Glutamatergic neuron (in vitro differentiated cells): Measurements from ENCODE around the gene ASB2. TPM values are rescaled to one million over a fixed set of nuclear protein-coding genes. Genes with fewer than 3 reads are reported as not detected.

Experiments used
- DNase-seq: peaks from one replicate; pipeline ENCODE4 v3.0.0; 2022
- H3K27ac Mint-ChIP-seq: one replicate; pipeline ENCODE4 v1.8.0; 2020; ENCODE audit warnings: mild to moderate bottlenecking, mixed read lengths, inconsistent platforms; ENCODE audit not compliant: unreplicated experiment
- H3K27me3 Mint-ChIP-seq: one replicate; pipeline ENCODE4 v1.8.0; 2020; ENCODE audit warnings: mild to moderate bottlenecking, moderate library complexity, mixed read lengths, inconsistent platforms; ENCODE audit not compliant: unreplicated experiment
- H3K36me3 Mint-ChIP-seq: one replicate; pipeline ENCODE4 v1.8.0; 2020; ENCODE audit warnings: mild to moderate bottlenecking, mixed read lengths, inconsistent platforms; ENCODE audit not compliant: unreplicated experiment
- H3K4me1 Mint-ChIP-seq: one replicate; pipeline ENCODE4 v1.8.0; 2020; ENCODE audit warnings: mild to moderate bottlenecking, low read depth, mixed read lengths, inconsistent platforms; ENCODE audit not compliant: unreplicated experiment
- H3K4me3 Mint-ChIP-seq: one replicate; pipeline ENCODE4 v1.8.0; 2020; ENCODE audit warnings: mild to moderate bottlenecking, mixed read lengths, inconsistent platforms; ENCODE audit not compliant: unreplicated experiment
- H3K9me3 Mint-ChIP-seq: one replicate; pipeline ENCODE4 v1.8.0; 2020; ENCODE audit warnings: mild to moderate bottlenecking, moderate library complexity, mixed read lengths, inconsistent platforms; ENCODE audit not compliant: unreplicated experiment
- total RNA-seq: library from RNA; stranded (reverse); fragmentation: NEBNext Ultra II Directional; extraction: Animal tissue kit (Norgen Biotek cat#: 25700); gene quantifications from one replicate; pipeline ENCODE4 v1.2.1, GENCODE V29; 2021; ENCODE audit not compliant: unreplicated experiment
- TF ChIP-seq, protein P1 (sequence below): fragments of 200-600 bp; sonication (generic); IDR thresholded peaks from one replicate; pipeline ENCODE4 v1.5.0; 2021; ENCODE audit not compliant: partially characterized antibody, unreplicated experiment

Gene ASB2
- total RNA-seq, 1 donor from 2014 or later: 16.6 TPM

DNA sequence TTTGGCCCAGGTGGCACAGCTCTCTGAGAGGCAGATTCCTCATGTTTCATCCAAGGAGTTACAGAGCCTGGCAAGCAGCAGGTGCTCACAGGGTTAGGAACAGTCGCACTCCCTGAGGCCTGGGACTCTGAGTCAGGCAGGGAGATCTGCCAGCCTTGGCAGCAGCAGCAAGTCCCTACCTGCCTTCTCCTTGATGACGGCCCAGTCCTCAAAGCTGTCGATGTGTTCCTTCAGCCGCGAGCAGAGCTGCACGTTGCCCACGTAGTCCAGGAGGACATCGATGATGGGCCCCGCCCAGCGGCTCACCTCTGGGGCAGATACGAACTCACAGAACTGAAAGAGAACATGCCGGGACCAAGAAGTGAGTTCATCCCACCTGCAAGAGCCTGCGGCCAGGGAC lies 38.9 kb downstream of the ASB2 start:
- Mint-ChIP-seq H3K4me1 (peaks cover 15% of the 10 kb centered on the region), H3K27me3 (peaks cover 7% of the 10 kb centered on the region), H3K9me3 (peaks cover 11% of the 10 kb centered on the region), H3K27ac (no peak overlapping the region), H3K36me3 (peaks cover 3% of the 10 kb centered on the region), H3K4me3 (peak overlapping the region; percentile 34)
- no peak for DNase-seq
- TF ChIP-seq, protein P1, sequence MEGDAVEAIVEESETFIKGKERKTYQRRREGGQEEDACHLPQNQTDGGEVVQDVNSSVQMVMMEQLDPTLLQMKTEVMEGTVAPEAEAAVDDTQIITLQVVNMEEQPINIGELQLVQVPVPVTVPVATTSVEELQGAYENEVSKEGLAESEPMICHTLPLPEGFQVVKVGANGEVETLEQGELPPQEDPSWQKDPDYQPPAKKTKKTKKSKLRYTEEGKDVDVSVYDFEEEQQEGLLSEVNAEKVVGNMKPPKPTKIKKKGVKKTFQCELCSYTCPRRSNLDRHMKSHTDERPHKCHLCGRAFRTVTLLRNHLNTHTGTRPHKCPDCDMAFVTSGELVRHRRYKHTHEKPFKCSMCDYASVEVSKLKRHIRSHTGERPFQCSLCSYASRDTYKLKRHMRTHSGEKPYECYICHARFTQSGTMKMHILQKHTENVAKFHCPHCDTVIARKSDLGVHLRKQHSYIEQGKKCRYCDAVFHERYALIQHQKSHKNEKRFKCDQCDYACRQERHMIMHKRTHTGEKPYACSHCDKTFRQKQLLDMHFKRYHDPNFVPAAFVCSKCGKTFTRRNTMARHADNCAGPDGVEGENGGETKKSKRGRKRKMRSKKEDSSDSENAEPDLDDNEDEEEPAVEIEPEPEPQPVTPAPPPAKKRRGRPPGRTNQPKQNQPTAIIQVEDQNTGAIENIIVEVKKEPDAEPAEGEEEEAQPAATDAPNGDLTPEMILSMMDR: no peak

DNA sequence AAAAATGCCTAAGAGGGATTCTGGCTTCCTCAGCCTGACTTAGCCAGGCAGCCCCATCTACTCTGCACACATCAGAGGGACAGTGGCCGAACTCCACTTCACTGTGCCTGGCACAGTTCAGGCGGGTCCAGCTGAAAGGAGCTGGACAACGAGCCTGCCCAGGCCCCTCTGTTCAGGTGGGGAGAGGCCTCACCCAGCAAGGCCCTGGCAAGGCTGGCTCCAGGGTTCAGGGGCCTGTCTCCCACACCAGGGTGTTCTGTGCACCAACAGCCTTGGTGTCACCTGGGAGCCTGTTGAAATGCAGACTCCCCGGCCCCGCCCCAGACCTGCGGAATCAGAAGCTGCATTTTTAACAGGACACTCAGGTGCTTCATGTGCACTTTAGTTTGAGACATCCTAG lies 39.4 kb downstream of the ASB2 start:
- Mint-ChIP-seq H3K27ac (no peak overlapping the region), H3K9me3 (peaks cover 9% of the 10 kb centered on the region), H3K4me3 (no peak overlapping the region), H3K4me1 (peaks cover 12% of the 10 kb centered on the region), H3K36me3 (peaks cover 3% of the 10 kb centered on the region), H3K27me3 (peaks cover 9% of the 10 kb centered on the region)
- TF ChIP-seq, protein P1: no peak
- DNase-seq: no peak

- DNase-seq: peak; percentile 51
- Mint-ChIP-seq H3K4me1 (peaks cover 9% of the 10 kb centered on the region), H3K4me3 (no peak overlapping the region), H3K9me3 (peaks cover 9% of the 10 kb centered on the region), H3K27me3 (peaks cover 12% of the 10 kb centered on the region), H3K36me3 (peaks cover 3% of the 10 kb centered on the region), H3K27ac (no peak overlapping the region)
- TF ChIP-seq, protein P1: peak; percentile 78
These were observed 40.1 kb downstream of the ASB2 start for GRCh38 chr14:93936245-93936644.

DNA sequence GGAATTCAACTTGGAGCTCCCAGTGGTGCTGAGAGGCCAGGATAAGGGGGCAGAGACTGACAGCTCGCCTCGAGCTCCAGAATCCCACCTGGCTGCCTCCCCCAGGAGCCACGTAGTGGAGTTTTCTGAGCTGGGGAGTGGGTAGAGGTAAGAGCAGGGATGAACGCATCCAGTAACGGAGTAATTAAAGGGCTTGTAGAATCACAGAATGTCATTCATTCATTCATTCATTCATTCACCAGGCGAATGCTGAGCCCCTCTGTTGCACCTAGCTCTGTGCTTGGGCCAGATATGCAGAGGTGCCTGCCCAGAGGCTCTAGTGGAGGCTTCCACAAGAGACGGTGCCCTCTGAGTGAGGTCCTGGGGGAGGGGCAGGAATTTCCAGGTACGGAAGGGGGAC lies 41.2 kb downstream of the ASB2 start:
- Mint-ChIP-seq H3K9me3 (peaks cover 6% of the 10 kb centered on the region), H3K4me1 (peaks cover 4% of the 10 kb centered on the region), H3K36me3 (peaks cover 3% of the 10 kb centered on the region), H3K4me3 (no peak overlapping the region), H3K27ac (no peak overlapping the region), H3K27me3 (peaks cover 12% of the 10 kb centered on the region)
- DNase-seq: no peak
- TF ChIP-seq, protein P1: no peak

DNA sequence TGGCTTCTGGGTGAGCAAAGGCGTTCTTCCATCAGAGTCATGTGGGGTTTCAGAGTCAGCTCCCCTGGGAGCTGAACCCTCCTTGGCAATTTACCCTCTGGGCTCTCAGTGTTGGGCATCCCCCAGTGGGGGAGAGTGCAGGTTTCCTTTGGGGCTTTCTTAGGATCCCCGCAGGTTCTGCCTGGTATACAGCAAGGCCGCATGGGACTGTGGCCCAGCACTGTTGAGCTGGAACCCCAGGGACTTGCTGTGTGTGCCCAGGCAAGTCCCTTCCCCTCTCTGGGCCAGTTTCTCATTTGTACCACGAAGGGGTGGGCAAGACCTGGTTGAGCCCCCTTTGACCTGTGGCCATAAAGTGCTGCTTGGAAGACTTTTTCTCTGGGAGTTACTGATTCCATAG lies 43.7 kb downstream of the ASB2 start:
- TF ChIP-seq, protein P1: no peak
- H3K9me3 Mint-ChIP-seq: peaks cover under 1% of the 10 kb centered on the region
- peaks cover 3% of the 10 kb centered on the region for H3K36me3 Mint-ChIP-seq
- peaks cover 4% of the 10 kb centered on the region for H3K4me1 Mint-ChIP-seq
- DNase-seq: no peak
- H3K27me3 Mint-ChIP-seq: peaks cover 9% of the 10 kb centered on the region
- no peak overlapping the region for H3K4me3 Mint-ChIP-seq
- H3K27ac Mint-ChIP-seq: no peak overlapping the region
